Measurements from ENCODE around the gene PRKCH. TPM values are rescaled to one million over a fixed set of nuclear protein-coding genes. Genes with fewer than 3 reads are reported as not detected.

Gene PRKCH
- total RNA-seq, 1 donor from 2014 or later: 0.30 TPM

GRCh38 chr14:61518403-61518802, 197.0 kb downstream of the PRKCH start:
- Mint-ChIP-seq H3K27me3 (ENCODE audit: low read depth) (peaks cover 4% of the 10 kb centered on the region), H3K4me3 (no peak overlapping the region), H3K27ac (ENCODE audit: unreplicated experiment) (no peak overlapping the region), H3K4me1 (no peaks in the 10 kb centered on the region), H3K9me3 (peaks cover 3% of the 10 kb centered on the region), H3K36me3 (ENCODE audit: low read depth) (no peaks in the 10 kb centered on the region)
- TF ChIP-seq, protein P1, sequence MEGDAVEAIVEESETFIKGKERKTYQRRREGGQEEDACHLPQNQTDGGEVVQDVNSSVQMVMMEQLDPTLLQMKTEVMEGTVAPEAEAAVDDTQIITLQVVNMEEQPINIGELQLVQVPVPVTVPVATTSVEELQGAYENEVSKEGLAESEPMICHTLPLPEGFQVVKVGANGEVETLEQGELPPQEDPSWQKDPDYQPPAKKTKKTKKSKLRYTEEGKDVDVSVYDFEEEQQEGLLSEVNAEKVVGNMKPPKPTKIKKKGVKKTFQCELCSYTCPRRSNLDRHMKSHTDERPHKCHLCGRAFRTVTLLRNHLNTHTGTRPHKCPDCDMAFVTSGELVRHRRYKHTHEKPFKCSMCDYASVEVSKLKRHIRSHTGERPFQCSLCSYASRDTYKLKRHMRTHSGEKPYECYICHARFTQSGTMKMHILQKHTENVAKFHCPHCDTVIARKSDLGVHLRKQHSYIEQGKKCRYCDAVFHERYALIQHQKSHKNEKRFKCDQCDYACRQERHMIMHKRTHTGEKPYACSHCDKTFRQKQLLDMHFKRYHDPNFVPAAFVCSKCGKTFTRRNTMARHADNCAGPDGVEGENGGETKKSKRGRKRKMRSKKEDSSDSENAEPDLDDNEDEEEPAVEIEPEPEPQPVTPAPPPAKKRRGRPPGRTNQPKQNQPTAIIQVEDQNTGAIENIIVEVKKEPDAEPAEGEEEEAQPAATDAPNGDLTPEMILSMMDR (conservative IDR thresholded peaks at IDR 0.05): no peak
- no peak for DNase-seq (ENCODE audit: low read depth, low spot score)

- Mint-ChIP-seq H3K9me3 (peaks cover 3% of the 10 kb centered on the region), H3K27ac (ENCODE audit: unreplicated experiment) (no peak overlapping the region), H3K4me1 (peaks cover 7% of the 10 kb centered on the region), H3K36me3 (ENCODE audit: low read depth) (no peaks in the 10 kb centered on the region), H3K27me3 (ENCODE audit: low read depth) (no peaks in the 10 kb centered on the region), H3K4me3 (no peak overlapping the region)
- no peak for DNase-seq (ENCODE audit: low read depth, low spot score)
- TF ChIP-seq, protein P1 (conservative IDR thresholded peaks at IDR 0.05): no peak
Observed at GRCh38 chr14:61519106-61519505, 197.7 kb downstream of the PRKCH start.

DNA sequence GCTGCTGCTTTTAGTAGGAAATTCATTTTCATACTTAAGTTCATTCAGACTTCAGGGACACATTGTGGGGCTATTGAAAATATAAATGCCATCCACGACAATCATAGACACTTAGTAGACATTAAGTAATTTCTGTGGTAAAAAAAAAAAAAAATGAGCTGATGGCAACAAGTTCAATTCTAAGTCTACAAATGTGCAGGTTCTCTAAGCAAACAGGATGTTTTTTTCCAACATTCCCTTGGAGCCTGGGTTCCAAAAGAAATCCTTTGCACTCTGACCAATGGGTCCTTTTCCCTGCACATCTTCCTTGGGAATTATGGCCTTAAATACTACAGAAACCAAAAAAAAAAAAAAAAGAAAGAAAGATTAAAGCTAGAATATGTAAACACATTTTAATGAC, 198.4 kb downstream of the PRKCH start:
- DNase-seq (ENCODE audit: low read depth, low spot score): no peak
- TF ChIP-seq, protein P1 (conservative IDR thresholded peaks at IDR 0.05): no peak
- H3K4me3 Mint-ChIP-seq: no peak overlapping the region
- H3K4me1 Mint-ChIP-seq: peaks cover 13% of the 10 kb centered on the region
- H3K27me3 Mint-ChIP-seq (ENCODE audit: low read depth): no peaks in the 10 kb centered on the region
- no peak overlapping the region for H3K27ac Mint-ChIP-seq (ENCODE audit: unreplicated experiment)
- peaks cover 3% of the 10 kb centered on the region for H3K9me3 Mint-ChIP-seq
- H3K36me3 Mint-ChIP-seq (ENCODE audit: low read depth): no peaks in the 10 kb centered on the region

DNA sequence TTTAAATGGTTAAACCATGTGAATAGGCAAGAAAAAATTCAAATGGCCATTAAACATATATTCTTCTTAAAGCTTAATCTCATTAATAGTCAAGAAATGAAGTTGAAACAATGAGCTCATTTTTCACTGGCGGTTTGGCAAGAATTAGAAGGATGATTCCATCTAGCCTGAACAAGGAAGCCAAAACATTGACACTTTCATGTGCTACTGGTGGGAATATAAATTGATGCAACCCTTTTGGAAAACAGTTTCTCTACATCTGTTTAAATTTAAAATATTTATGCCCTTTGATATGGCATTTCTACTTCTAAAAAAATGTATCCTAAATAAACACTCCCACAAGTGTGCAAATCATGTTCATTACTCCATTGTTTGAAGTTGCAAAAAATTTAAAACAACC, 199.2 kb downstream of the PRKCH start:
- no peak overlapping the region for H3K4me3 Mint-ChIP-seq
- H3K4me1 Mint-ChIP-seq: peaks cover 16% of the 10 kb centered on the region
- TF ChIP-seq, protein P1 (conservative IDR thresholded peaks at IDR 0.05): no peak
- peaks cover 3% of the 10 kb centered on the region for H3K9me3 Mint-ChIP-seq
- no peaks in the 10 kb centered on the region for H3K27me3 Mint-ChIP-seq (ENCODE audit: low read depth)
- H3K27ac Mint-ChIP-seq (ENCODE audit: unreplicated experiment): no peak overlapping the region
- H3K36me3 Mint-ChIP-seq (ENCODE audit: low read depth): no peaks in the 10 kb centered on the region
- no peak for DNase-seq (ENCODE audit: low read depth, low spot score)

GRCh38 chr14:61521773-61522172, 200.4 kb downstream of the PRKCH start:
- Mint-ChIP-seq H3K27me3 (ENCODE audit: low read depth) (no peaks in the 10 kb centered on the region), H3K4me1 (peaks cover 16% of the 10 kb centered on the region), H3K4me3 (no peak overlapping the region), H3K27ac (ENCODE audit: unreplicated experiment) (no peak overlapping the region), H3K9me3 (peaks cover 3% of the 10 kb centered on the region), H3K36me3 (ENCODE audit: low read depth) (no peaks in the 10 kb centered on the region)
- TF ChIP-seq, protein P1 (conservative IDR thresholded peaks at IDR 0.05): no peak
- no peak for DNase-seq (ENCODE audit: low read depth, low spot score)

DNA sequence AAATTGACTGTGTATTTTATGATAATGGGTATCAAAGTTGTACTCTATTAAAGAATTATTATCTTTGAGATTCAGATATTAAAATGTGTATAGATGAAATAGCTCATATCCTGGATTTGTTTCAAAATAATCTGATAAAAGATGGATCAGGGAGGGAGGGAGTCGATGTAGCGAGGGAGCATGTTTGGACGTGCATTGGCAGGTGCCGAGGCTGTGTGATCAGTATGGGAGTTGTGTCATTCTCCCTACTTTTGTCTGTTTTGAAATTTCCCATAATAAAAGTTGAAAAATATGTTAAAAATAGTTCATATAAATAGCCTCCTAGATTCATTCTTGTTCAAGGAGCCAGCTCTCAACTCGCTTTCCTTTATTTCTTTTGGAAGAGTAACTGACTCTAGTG, 202.4 kb downstream of the PRKCH start:
- Mint-ChIP-seq H3K27ac (ENCODE audit: unreplicated experiment) (no peak overlapping the region), H3K9me3 (peaks cover 3% of the 10 kb centered on the region), H3K4me1 (peaks cover 28% of the 10 kb centered on the region), H3K36me3 (ENCODE audit: low read depth) (no peaks in the 10 kb centered on the region), H3K27me3 (ENCODE audit: low read depth) (no peaks in the 10 kb centered on the region), H3K4me3 (no peak overlapping the region)
- TF ChIP-seq, protein P1 (conservative IDR thresholded peaks at IDR 0.05): no peak
- DNase-seq (ENCODE audit: low read depth, low spot score): no peak
